A673 (cell line): ENCODE results near the gene ELP4. TPM values are rescaled to one million over a fixed set of nuclear protein-coding genes. Genes with fewer than 3 reads are reported as not detected.

ENCODE experiments used
- BruUV-seq: library from RNA; stranded (reverse); fragments of 400-500 nt; replicated peaks from 2 replicates; lab custom pipeline; 2021; lab: Mats Ljungman, UMichigan
- CTCF ChIA-PET: fragments of 300-600 bp; sonication (Branson Sonifier 250); formaldehyde crosslinking; loops from one replicate; lab custom pipeline; 2022; ENCODE audit warnings: antibody characterized with exemption; lab: Charles Lee
- POLR2A ChIA-PET: fragments of 300-600 bp; sonication (Branson Sonifier 250); formaldehyde crosslinking; loops from one replicate; lab custom pipeline; 2022; ENCODE audit warnings: antibody characterized with exemption; ENCODE audit not compliant: low non-redundant PET; lab: Charles Lee
- DNase-seq: peaks from one replicate; pipeline ENCODE4 v3.0.0-alpha.2; 2015; ENCODE audit warnings: low spot score
- H3K27ac ChIP-seq: fragments of 200-600 bp; sonication (generic); 2 replicates; pipeline ENCODE4 v1.5.1; 2016; ENCODE audit warnings: mixed run types, low read depth, mild to moderate bottlenecking, mixed read lengths, antibody characterized with exemption, low read length; ENCODE audit not compliant: poor library complexity, severe bottlenecking
- H3K27me3 ChIP-seq: fragments of 200-600 bp; sonication (generic); replicated peaks from 2 replicates; pipeline ENCODE4 v1.6.1; 2017; ENCODE audit warnings: mixed run types, low read depth, mild to moderate bottlenecking, mixed read lengths, antibody characterized with exemption, low read length; ENCODE audit not compliant: insufficient read depth, poor library complexity
- H3K36me3 ChIP-seq: fragments of 200-600 bp; sonication (generic); 2 replicates; pipeline ENCODE4 v1.6.1; 2016; ENCODE audit warnings: mixed run types, mild to moderate bottlenecking, mixed read lengths, antibody characterized with exemption, low read length; ENCODE audit not compliant: insufficient read depth, poor library complexity, severe bottlenecking
- H3K4me1 ChIP-seq: fragments of 200-600 bp; sonication (generic); 2 replicates; pipeline ENCODE4 v1.6.1; 2017; ENCODE audit warnings: mixed run types, mild to moderate bottlenecking, mixed read lengths, antibody characterized with exemption, low read length; ENCODE audit not compliant: insufficient read depth, poor library complexity, severe bottlenecking
- H3K4me3 ChIP-seq: fragments of 200-600 bp; sonication (generic); 2 replicates; pipeline ENCODE4 v1.5.1; 2016; ENCODE audit warnings: low read depth, mixed run types, mild to moderate bottlenecking, mixed read lengths, low read length; ENCODE audit not compliant: poor library complexity, severe bottlenecking
- H3K9me3 ChIP-seq: fragments of 200-600 bp; sonication (generic); 2 replicates; pipeline ENCODE4 v1.6.1; 2016; ENCODE audit warnings: mixed run types, low read depth, mild to moderate bottlenecking, mixed read lengths, antibody characterized with exemption, low read length; ENCODE audit not compliant: poor library complexity, severe bottlenecking
- CTCF ChIP-seq: fragments of 300-800, 200-600 bp; sonication (generic); conservative IDR thresholded peaks from 2 replicates; pipeline ENCODE4 v1.5.1; 2017; ENCODE audit warnings: low read depth, mild to moderate bottlenecking, antibody characterized with exemption, low read length, moderate library complexity, mixed read lengths
- EZH2 ChIP-seq: fragments of 200-600 bp; sonication (generic); IDR thresholded peaks from 2 replicates; pipeline ENCODE4 v1.6.1; 2017; ENCODE audit warnings: borderline replicate concordance, low read depth, mild to moderate bottlenecking, mixed read lengths, antibody characterized with exemption, low read length; ENCODE audit not compliant: poor library complexity, severe bottlenecking
- intact Hi-C: fragments of 100-400 bp; cut with micrococcal nuclease; formaldehyde crosslinking; loops from one replicate; pipeline ENCODE4 v1.10.0; 2022; ENCODE audit not compliant: unreplicated experiment
- total RNA-seq: library from RNA; stranded (reverse); gene quantifications from 2 replicates; pipeline ENCODE4 v1.2.3, GENCODE V29; 2021

ELP4 gene
- total RNA-seq, 1 experiment from 2014 or later = 49.4 TPM

- DNase-seq = no peak
- ChIA-PET POLR2A (no interaction called here), CTCF (no interaction called here)
- Histone ChIP-seq H3K4me3 (no peak overlapping the region), H3K27me3 (no peaks in the 10 kb centered on the region), H3K27ac (no peak overlapping the region), H3K9me3 (no peaks in the 10 kb centered on the region), H3K4me1 (no peaks in the 10 kb centered on the region), H3K36me3 (no peaks in the 10 kb centered on the region)
- no peak for TF ChIP-seq CTCF
- TF ChIP-seq EZH2 = no peak
- intact Hi-C loops = loop anchor here (10.0 kb wide), 1 partner anchor 494 kb away; no protein-coding TSS in a partner anchor
- no TSS peak for BruUV-seq
These were observed 171.2 kb downstream of the ELP4 start for GRCh38 chr11:31680770-31681169.

DNA sequence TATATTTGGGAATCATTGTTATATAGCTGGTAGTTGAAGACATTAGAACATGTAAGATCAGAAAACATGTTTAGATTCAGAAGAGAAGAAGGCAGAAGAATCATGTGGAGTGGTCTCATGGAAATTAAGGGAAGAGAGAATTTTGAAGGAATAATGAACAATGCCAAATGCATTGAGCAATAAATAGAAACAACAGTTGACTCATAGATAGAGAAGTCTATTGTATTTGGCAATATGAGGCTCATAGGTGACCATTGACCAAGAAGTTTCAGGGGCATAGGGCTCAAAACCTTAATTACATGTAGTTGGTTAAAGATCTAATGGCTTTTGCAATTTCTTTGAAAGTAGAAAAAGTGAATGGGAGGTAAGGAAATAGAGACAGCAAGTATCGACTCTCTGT lies 177.7 kb downstream of the ELP4 start:
- Histone ChIP-seq H3K4me1 (no peaks in the 10 kb centered on the region), H3K9me3 (no peaks in the 10 kb centered on the region), H3K27me3 (no peaks in the 10 kb centered on the region), H3K36me3 (no peaks in the 10 kb centered on the region), H3K4me3 (no peak overlapping the region), H3K27ac (no peak overlapping the region)
- ChIA-PET POLR2A (no interaction called here), CTCF (no interaction called here)
- BruUV-seq = no TSS peak
- DNase-seq = no peak
- no peak for TF ChIP-seq CTCF
- TF ChIP-seq EZH2 = no peak
- intact Hi-C loops = loop anchor here (10.0 kb wide), 1 partner anchor 488 kb away; no protein-coding TSS in a partner anchor

DNA sequence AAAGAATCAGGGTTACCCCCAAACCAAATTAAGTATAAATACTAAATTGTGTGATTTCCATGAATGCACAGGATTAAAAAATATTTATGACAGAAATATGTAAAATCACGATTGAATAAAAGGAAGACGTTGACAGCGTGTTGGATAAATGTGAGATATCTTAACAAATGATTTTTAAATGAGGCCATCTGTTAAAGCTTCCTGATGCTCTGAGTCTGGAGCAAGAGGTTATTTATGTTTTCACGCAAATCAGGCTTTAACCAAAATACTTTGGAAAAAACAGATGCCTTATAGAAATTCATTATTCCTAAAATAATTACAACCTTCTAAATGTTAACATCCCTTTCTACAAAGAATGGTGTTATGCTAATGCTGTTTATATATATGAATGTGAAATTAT lies 178.3 kb downstream of the ELP4 start:
- POLR2A ChIA-PET = no interaction called here
- CTCF ChIA-PET = no interaction called here
- H3K9me3 ChIP-seq = no peaks in the 10 kb centered on the region
- no peaks in the 10 kb centered on the region for H3K36me3 ChIP-seq
- no peak overlapping the region for H3K4me3 ChIP-seq
- no peaks in the 10 kb centered on the region for H3K27me3 ChIP-seq
- no peak overlapping the region for H3K27ac ChIP-seq
- no peak for TF ChIP-seq EZH2
- TF ChIP-seq CTCF = no peak
- no peak for DNase-seq
- no TSS peak for BruUV-seq
- H3K4me1 ChIP-seq = no peaks in the 10 kb centered on the region
- intact Hi-C loops = loop anchor here (10.0 kb wide), 1 partner anchor 487 kb away; no protein-coding TSS in a partner anchor
